GM18508 (cell line): Measurements from ENCODE around the gene PIK3R4.
A peak's percentile ranks its signal among the peaks of the same experiment; 100 is the strongest.

ENCODE experiments used
- ATAC-seq: cut with Tn5 transposase; IDR thresholded peaks from one replicate; pipeline ENCODE4 v1.9.1; 2021; ENCODE audit warnings: moderate number of reproducible peaks; ENCODE audit not compliant: insufficient read depth, unreplicated experiment

PIK3R4 gene

DNA sequence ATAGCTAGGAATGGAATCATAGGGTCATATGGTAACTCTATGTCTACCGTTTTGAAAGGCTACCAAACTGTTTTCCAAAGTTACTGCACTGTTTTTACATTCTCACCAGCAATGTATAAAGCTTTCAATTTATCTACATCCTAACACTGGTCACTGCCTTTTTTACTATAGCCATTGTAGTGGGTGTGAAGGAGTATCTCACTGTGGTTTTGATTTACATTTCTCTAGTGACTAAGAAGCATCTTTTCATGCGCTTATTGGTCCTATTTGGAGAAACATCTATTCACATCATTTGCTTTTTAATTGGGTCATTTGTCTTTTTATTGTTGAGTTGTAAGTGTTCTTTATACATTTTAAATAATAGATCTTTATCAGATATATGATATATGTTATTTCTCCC, 53.3 kb downstream of the PIK3R4 start:
- ATAC-seq = no peak

DNA sequence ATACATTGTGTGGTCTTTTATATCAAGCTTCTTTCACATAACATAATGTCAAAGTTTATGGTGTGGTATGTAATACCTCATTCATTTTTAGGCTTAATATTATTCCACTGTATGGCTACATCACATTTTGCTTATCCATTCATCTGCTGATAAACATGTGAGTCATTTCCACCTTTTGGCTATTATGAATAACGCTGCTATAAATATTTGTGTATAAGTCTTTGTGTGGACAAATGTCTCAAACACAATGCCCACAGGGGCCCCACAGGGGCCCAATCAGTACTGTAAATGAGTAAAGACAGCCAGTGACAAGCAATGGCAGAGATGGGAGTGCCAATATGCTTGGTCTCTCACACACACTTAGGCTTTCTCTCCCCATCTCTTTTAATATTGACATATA, 54.2 kb downstream of the PIK3R4 start:
- ATAC-seq = no peak

DNA sequence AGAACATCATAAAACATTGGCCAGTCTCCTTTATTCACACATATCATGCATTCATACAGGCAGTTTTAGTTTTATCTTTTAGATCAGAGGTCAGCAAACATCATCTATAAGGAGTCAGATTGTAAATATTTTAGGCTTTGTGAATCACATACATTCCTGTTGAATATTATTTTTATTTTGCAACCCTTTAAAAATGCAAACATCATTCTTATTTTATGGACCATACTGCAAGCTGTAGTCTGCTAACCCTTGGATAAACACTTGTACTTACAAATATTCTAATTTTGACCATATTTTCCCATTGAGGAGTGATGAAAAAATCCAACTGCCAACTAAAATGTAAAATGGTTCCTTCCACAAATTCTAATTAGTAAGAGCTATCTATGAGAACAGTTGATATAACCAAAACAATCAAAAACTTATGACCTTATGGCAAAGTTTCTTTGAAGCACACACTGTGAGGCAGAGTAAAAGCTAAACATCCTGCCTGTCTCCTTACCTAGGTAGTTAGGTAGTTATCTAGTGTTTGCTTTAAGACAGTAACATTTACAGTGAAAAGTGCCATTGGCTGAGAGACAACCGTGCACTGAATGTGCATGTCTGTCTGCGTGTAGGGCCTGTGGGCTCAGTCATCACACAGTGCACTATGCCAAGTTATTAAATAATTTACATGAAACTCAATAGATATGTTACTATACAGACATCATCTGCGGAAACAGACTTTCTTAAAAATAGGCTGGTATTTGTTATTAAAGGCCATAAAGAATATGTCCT, 57.7 kb downstream of the PIK3R4 start:
- no peak for ATAC-seq

DNA sequence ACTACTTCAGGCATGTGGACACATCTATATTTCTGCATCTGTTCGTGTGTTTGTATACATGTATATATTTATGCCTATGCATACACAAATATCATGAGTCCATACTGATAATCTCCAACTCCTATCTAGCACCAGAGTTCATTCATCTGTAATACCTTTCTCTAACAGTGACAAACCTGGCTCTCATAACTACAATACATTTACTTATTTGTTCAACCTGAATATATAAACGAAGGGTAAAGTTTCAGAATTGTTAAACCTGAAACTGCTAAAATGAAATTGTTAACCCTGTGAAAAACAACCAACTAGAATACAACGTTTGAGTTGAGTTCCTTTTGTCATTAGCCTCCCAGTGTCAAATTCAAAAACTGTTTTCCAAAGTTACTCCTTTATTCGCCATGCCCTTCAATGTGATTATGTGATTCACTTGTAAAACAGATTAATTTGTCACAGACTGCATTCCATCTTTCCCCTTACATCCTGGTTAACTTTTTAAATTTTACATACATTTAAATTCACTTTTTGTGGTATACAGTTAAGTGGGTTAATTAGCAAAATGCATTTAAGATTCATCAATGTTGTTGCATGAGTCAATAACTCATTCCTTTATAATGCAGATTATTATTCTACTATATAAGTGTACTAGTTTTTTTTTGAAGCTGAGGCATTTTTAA, 58.5 kb downstream of the PIK3R4 start:
- no peak for ATAC-seq

DNA sequence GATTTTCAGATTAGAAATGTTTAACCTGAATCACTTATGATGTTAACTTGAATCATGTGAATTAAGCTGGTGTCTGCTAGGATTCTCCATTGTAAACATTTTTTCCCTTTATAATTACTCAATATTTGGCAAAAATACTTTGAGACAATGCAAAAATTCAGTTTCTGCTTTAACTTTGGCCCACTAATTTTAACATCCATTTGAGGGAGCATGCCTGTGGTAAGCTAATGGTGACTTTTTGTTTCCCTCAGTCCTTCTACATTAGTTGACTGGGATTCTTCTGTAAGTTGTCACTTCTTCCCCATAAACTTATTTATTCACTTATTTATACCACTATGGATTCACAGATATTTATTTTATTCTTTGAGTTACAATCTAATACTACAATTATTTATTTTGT, 59.3 kb downstream of the PIK3R4 start:
- no peak for ATAC-seq

DNA sequence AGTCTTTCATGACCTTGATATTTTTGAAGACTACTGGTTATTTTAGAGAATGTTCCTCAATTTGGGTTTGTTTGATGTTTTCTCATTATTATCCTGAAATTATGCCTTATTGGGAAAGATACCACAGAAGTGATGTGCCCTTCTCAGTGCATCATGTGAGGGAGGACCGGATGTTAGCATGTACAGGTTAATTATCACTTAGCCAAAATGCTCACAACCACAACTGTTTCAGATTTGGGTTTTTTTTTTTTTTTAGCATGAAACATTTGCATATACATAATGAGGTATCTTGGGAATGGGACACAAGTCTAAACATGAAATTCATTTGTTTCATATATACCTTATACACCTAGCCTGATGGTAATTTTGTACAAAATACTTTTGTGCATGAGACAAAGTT, 59.8 kb downstream of the PIK3R4 start:
- peak; percentile 64 for ATAC-seq

DNA sequence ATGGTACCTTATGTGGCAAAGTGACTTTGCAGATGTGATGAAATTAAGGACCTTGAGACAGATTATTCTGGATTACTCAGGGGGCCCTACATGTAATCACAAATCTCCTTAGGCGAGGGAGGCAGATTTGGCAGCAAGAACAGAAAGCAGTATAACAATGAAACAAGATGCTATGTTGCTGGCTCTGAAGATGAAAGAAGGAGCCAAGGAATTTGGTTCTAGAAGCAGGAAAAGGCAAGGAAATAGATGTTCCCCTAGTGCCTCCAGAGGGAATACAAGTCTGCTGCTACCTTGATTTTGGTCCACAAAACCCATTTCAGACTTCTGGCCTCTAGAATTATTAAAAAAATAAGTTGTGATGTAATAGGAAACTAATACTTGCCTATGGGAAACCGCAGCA, 64.5 kb downstream of the PIK3R4 start:
- ATAC-seq = no peak

DNA sequence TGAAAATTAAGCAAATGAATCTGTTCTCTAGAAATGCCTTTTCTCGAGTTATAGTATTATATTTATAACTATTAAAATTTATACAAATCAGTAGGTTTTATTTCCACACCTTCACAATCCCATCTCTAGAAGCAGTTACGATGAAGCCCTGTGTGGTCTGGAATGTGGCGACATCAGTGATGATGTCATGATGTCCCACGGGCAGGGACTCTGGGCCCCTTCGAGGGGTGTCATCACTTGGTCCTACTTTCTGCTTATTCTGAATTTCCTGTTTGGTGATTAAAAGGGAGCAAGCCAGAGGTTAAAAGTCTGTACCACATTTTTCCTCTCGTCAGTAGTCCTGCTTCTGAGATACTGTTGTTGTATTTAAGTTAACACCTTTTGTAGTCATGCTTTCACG, 67.4 kb downstream of the PIK3R4 start:
- no peak for ATAC-seq

DNA sequence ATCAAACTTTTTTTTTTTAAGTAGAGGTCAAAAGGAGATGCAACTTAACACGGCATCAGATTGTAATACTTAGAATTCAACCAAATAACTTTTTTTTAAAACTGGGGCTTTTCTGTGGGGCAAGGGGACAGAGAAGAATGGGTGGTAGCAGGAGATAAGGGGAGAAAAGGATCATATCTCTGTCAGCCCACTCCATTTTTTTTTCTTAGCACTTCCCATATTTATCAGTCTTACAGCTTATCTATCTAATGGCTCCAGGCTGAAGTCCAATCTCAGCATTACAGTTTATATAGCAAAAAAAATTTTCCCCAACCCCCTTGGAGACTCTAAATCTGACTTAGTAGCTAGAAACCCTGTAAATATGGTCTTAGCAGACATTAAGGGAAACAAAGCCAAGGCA, 69.3 kb downstream of the PIK3R4 start:
- no peak for ATAC-seq

DNA sequence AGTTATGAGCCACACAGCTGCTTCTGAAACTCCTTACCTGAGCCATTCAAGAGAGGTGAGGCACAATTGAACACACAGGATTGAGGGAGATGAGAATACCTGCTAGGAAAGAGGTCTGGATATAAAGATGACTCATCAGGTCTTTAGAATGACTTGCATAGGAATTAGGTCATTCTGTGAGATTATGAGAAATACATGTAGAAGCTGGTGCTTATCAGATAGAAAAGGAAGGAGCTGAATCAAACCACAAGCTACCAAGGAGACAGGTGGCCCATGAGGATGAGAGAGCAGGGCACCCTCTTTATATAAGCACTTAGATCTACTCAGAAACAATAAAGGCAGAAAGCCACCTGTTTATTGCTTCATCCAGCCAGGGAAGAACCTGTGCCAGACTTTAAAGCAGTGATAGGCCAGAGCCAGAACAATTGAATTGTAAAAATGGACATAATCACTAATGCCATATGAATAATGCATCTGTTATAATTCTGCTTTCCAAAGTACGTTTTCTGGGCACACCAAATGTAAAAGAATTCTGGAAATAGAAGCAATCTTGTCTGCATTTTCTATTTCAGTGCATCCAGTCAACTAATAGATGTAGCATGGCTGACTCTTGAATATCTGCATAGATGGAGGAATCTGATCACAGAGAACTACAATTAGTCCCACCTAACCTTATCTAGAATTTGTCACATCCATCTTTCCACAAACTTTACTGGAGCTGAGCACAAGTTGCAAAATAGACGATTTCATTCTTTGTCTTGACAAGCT, 74.9 kb downstream of the PIK3R4 start:
- ATAC-seq = no peak

DNA sequence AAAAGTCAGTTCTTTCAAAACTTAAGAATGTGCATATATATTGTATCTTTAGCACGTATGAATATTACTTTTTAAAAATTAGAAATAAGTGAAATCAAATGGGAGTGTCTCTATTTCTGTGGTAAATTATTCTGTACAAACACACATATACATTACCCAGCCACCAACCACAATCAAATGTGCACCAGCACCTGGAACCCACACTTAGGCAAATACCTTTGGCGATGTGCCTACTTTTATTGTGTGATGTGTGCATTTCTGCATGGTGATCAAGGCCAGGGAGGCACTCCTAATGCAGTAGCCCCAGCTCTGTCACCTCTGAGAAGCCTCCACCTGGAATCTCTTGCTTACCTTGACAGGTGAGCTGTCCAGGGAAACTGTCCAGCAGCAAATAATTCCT, 76.9 kb downstream of the PIK3R4 start:
- ATAC-seq = no peak

DNA sequence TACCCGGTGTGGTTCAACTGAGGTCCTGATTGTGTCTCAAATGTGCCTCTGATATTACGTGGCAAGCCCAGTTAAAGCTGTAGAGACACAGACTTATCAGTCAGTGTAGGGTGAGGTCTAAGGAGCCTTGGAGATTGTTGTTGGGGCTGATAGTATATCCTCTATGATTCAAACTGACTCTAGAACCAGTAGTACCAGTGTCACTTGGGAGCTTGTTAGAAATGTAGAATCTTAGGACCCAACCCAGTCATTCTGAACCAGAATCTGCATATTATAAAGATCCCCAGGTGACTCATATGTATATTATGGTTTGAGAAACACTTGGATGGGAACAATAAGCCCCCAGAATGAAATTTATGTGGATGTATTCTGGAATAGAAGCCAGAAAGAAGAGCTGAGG, 83.5 kb downstream of the PIK3R4 start:
- no peak for ATAC-seq

DNA sequence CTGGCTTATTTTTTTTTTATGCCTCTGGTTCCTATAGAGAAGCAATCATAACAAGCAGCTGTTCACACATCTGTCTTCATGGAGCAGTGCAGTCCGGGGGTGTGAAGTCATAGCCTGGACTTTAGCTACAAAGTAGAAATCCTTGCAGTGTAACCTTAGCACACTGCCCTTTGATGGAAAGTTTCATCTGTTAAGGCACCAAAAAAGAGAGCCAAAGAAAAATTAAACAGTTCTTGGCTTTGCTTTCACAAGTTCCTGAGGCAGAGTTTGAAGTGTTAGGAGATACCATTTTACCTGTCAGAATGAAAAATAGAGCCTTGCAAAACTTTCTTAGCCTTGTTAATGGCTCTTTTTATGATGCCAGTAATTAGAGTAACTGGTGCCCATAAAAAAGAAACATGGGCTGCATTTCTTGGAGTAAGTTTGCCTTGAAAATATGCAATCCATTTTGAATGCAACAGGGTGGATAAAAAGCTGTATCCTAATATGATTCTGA, 84.1 kb downstream of the PIK3R4 start:
- no peak for ATAC-seq

DNA sequence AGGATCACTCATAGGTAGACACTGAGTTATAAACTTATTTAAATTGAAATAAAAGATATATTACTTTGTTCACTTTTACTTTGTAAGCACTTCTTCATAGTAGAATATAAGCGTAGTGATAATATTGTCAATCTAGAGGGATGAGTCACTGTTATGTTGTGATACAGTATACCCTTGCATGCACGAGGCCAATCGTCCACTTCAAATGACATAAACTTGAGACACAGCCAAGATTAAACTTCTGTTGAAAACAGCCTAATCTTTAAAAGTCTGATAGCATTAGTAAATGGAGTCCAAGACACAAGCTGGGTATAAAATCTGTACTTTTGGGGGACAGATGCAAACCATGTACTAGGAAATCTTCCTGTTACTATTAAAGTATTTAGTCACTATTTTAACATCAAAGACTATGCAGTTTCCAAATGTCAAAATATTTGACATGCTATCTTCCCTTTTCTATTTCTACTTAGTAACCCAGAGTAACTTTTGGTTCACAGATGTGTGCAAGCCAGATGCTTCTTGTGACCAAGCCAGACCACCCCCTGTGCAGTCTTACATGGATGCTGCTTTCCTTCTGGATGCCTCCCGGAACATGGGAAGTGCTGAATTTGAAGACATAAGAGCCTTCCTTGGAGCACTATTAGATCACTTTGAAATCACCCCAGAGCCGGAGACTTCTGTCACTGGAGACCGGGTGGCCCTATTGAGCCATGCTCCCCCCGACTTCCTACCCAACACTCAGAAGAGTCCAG, 85.3 kb downstream of the PIK3R4 start:
- ATAC-seq = no peak

DNA sequence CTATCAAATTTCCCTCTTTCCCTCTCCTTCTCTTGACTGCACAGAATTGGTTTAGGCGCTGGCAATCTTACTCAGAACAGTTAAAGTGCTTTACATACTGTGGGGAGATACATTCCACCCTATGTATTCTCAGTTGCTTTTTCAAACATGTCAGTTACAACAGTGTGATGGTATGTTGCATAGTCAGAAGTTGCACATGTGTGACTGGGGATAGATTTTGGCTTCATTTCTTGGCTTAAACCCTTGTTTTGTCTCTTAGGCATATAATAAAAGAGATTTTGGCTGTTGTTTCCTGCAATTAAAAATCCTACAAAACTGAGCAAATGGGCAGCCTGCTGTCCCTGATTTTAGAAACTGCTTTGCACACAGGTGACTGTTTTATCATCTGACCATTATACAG, 86.7 kb downstream of the PIK3R4 start:
- ATAC-seq = no peak

DNA sequence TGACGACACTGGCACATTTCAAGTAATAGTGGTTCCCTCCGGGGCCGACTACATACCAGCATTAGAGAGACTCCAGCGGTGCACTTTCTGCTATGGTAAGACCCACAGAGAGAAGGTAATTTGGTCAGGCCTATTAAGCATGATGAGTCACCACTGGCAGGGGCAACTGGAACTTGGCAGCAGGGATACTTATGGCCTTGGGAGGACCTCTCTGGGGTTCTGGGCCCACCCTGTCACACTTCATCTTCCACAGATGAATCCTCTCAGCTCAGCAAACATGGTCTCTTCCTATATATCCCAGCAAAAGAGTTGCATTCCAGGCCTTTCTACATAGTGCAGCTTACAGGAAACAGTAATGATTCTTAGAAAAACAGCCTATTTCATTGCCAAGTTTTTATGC, 88.0 kb downstream of the PIK3R4 start:
- ATAC-seq = no peak

DNA sequence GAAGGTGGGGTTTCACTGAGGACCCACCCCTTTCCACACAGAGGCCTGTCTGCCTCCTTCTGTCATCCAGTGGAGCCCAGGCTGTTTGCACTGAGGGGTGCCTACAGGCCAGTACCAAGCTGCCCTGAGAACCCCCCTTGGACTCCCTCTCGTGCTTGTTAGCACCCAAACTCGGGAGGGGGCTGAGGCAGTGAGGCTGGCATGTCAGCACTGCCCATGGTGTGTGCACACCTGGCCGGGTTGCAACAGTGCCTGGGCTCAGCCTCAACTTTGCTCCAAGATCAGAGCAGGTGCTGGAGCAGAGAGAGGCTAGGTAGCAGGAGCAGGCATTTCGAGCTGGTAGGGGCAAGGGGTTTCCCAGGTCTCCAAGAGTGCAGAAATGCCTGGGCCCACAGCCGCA, 90.0 kb downstream of the PIK3R4 start:
- ATAC-seq = no peak

DNA sequence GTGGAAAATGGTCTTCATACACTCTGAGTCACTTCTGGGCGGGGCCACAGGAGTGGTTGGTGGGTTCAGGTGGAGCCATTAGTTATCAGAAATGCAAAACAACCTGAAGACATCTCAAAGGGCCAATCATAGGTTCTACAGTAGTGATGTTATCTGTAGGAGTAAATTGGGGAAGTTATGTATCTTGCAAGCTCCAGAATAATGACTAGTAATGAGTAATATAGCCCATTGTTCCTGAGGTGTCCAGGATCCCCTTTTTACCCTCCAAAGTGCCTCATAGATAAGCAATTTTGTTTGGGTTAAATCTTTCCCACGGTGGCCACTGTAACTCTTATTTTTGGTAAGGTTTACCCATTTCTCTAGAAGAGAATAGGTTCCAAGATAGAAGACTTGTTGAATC, 91.7 kb downstream of the PIK3R4 start:
- ATAC-seq = no peak

DNA sequence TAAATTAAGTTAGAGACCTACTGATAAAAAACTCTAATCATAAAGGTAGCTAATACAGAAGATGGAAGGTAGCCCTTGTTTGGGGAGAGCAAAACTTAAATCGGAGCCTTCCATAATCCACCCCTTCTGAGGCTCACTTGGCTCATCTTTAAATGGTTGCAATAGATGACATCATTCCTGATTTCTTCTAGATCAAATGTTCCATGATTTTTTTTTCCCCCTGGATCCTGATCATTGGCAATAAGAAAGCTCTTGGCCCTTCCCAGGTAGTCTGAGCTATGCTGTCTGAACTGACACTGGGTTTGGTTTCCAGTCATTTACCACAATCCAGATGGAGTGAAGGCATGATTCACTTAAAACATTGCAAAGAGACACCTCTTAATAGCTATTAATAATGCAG, 92.5 kb downstream of the PIK3R4 start:
- ATAC-seq = no peak

DNA sequence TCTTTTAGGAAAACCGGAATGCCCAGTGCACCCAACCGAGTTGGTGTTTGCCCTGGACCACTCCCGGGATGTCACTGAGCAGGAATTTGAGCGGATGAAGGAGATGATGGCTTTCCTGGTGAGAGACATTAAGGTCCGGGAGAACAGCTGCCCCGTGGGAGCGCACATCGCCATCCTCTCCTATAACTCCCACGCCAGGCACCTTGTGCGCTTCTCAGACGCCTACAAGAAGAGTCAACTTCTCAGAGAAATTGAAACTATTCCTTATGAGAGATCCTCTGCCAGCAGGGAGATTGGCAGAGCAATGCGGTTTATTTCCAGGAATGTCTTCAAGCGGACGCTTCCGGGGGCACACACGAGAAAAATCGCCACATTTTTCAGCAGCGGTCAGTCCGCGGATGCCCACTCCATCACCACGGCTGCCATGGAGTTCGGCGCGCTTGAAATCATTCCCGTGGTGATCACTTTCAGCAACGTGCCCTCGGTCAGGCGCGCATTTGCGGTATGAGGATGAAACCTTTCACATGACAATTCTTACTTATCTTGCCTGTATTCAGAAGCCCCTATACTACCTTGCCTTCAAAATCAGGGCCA, 97.5 kb downstream of the PIK3R4 start:
- no peak for ATAC-seq
